ENCODE data around the gene TRPM4. TPM values are rescaled to one million over a fixed set of nuclear protein-coding genes. Genes with fewer than 3 reads are reported as not detected.

Gene TRPM4
- total RNA-seq, 4 donors from 2014 or later: 19.9 to 38.8 (median 27.9) TPM

DNA sequence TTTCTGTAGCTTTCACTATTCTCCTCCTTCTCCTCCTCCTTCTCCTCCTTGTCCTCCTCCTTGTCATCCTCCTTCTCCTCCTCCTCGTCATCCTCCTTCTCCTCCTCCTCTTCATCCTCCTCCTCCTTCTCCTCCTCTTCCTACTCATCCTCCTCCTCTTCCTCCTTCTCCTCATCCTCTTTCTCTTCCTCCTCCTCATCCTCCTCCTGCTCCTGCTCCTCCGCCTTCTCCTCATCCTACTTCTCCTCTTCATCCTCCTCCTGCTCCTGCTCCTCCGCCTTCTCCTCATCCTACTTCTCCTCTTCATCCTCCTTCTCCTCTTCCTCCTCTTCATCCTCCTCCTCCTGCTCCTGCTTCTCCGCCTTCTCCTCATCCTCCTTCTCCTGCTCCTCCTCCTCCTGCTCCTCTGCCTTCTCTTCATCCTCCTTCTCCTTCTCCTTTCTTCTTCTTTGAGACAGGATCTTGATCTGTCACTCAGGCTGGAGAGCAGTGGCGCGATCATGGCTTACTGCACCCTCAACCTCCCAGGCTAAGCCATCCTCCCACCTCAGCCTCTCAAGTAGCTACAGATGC is 36.3 kb downstream of the TRPM4 start:
- 94% methylated on average over 6 of the region's 6 CpGs for WGBS
- DNase-seq (ENCODE audit: extremely low spot score): no peak
- Histone ChIP-seq H3K4me3 (no peak overlapping the region), H3K27me3 (no peaks in the 10 kb centered on the region), H3K36me3 (peaks cover 36 to 86% (median 71%) of the 10 kb centered on the region in 4 donors), H3K9me3 (no peaks in the 10 kb centered on the region), H3K4me1 (peaks cover 4 to 17% (median 12%) of the 10 kb centered on the region in 4 donors), H3K27ac (replicated peaks in 1 of 4) (no peak overlapping the region)
- intact Hi-C loops (cut with DNase I): no loop called here
- TF ChIP-seq POLR2AphosphoS5 (IDR thresholded peaks at IDR 0.05) (no peak), POLR2A (IDR thresholded peaks at IDR 0.05; ENCODE audit: low read depth) (no peak), EP300 (IDR thresholded peaks at IDR 0.05) (no peak)
- TF ChIP-seq, protein P1, sequence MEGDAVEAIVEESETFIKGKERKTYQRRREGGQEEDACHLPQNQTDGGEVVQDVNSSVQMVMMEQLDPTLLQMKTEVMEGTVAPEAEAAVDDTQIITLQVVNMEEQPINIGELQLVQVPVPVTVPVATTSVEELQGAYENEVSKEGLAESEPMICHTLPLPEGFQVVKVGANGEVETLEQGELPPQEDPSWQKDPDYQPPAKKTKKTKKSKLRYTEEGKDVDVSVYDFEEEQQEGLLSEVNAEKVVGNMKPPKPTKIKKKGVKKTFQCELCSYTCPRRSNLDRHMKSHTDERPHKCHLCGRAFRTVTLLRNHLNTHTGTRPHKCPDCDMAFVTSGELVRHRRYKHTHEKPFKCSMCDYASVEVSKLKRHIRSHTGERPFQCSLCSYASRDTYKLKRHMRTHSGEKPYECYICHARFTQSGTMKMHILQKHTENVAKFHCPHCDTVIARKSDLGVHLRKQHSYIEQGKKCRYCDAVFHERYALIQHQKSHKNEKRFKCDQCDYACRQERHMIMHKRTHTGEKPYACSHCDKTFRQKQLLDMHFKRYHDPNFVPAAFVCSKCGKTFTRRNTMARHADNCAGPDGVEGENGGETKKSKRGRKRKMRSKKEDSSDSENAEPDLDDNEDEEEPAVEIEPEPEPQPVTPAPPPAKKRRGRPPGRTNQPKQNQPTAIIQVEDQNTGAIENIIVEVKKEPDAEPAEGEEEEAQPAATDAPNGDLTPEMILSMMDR (IDR thresholded peaks at IDR 0.05): no peak

- DNase-seq (ENCODE audit: extremely low spot score): no peak
- Histone ChIP-seq H3K36me3 (peaks cover 33 to 86% (median 67%) of the 10 kb centered on the region in 4 donors), H3K4me1 (peaks cover 4 to 17% (median 12%) of the 10 kb centered on the region in 4 donors), H3K9me3 (no peaks in the 10 kb centered on the region), H3K27ac (replicated peaks in 1 of 4) (no peak overlapping the region), H3K27me3 (no peaks in the 10 kb centered on the region), H3K4me3 (no peak overlapping the region)
- WGBS: 89% methylated on average over 4 of the region's 4 CpGs
- TF ChIP-seq POLR2AphosphoS5 (IDR thresholded peaks at IDR 0.05) (no peak), EP300 (IDR thresholded peaks at IDR 0.05) (no peak), POLR2A (IDR thresholded peaks at IDR 0.05; ENCODE audit: low read depth) (no peak)
- TF ChIP-seq, protein P1 (IDR thresholded peaks at IDR 0.05): no peak
- intact Hi-C loops (cut with DNase I): no loop called here
Measured at GRCh38 chr19:49194408-49194807, 36.8 kb downstream of the TRPM4 start.

GRCh38 chr19:49196527-49197240 is 39.1 kb downstream of the TRPM4 start:
- Histone ChIP-seq H3K9me3 (no peaks in the 10 kb centered on the region), H3K4me3 (peak overlapping the region in 3 of 4 donors; percentile 25 to 34 (median 33)), H3K27me3 (no peaks in the 10 kb centered on the region), H3K27ac (replicated peaks in 1 of 4) (peak overlapping the region; percentile 47 to 69 (median 56)), H3K36me3 (peaks cover 30 to 86% (median 64%) of the 10 kb centered on the region in 4 donors), H3K4me1 (peaks cover 0 to 17% (median 12%) of the 10 kb centered on the region in 4 donors)
- DNase-seq (ENCODE audit: extremely low spot score): no peak
- TF ChIP-seq POLR2A (IDR thresholded peaks at IDR 0.05; ENCODE audit: low read depth): no peak
- no peak for TF ChIP-seq POLR2AphosphoS5 (IDR thresholded peaks at IDR 0.05)
- TF ChIP-seq, protein P1 (IDR thresholded peaks at IDR 0.05): no peak
- TF ChIP-seq EP300 (IDR thresholded peaks at IDR 0.05): no peak
- intact Hi-C loops (cut with DNase I): loop anchor here (5.0 kb wide), 2 partner anchors 44 to 99 kb away; no protein-coding TSS in a partner anchor
- WGBS: 64% methylated on average over 6 of the region's 40 CpGs

DNA sequence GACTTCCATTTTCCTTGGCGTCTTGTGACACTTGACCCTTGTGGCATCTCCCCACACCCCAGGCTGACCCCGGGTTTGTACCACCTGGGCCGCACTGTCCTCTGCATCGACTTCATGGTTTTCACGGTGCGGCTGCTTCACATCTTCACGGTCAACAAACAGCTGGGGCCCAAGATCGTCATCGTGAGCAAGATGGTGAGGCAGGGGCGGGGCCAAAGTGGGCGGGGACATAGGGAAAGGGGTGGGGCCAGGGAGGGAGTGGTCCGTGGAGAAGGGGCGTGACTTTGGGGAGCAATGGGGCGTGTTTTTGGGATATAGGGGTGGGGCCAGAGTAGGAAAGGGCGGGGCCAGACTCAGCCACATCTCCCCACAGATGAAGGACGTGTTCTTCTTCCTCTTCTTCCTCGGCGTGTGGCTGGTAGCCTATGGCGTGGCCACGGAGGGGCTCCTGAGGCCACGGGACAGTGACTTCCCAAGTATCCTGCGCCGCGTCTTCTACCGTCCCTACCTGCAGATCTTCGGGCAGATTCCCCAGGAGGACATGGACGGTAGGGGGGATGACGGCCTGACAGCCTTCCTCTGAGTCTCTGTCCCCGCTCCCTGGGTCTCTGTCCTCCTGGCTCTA is 42.8 kb downstream of the TRPM4 start:
- TF ChIP-seq, protein P1 (IDR thresholded peaks at IDR 0.05): no peak
- TF ChIP-seq EP300 (IDR thresholded peaks at IDR 0.05) (no peak), POLR2AphosphoS5 (IDR thresholded peaks at IDR 0.05) (no peak), POLR2A (IDR thresholded peaks at IDR 0.05; ENCODE audit: low read depth) (no peak)

More for the DNA sequence above, 42.8 kb downstream of the TRPM4 start:
- intact Hi-C loops (cut with DNase I): no loop called here
- peaks cover 42 to 87% (median 69%) of the 10 kb centered on the region in 4 donors for H3K36me3 ChIP-seq
- no peaks in the 10 kb centered on the region for H3K27me3 ChIP-seq
- no peak overlapping the region for H3K27ac ChIP-seq (replicated peaks in 1 of 4)
- DNase-seq (ENCODE audit: extremely low spot score): no peak
- H3K9me3 ChIP-seq: no peaks in the 10 kb centered on the region
- WGBS: 91% methylated on average over 28 of the region's 29 CpGs
- H3K4me1 ChIP-seq: peaks cover 0 to 17% (median 12%) of the 10 kb centered on the region in 4 donors
- no peak overlapping the region for H3K4me3 ChIP-seq
